Measurements from ENCODE around the gene CCT5. TPM values are rescaled to one million over a fixed set of nuclear protein-coding genes. Genes with fewer than 3 reads are reported as not detected.
A peak's percentile ranks its signal among the peaks of the same experiment; 100 is the strongest.

Gene CCT5
- total and polyA plus RNA-seq, 10 of the 15 experiments (the other 5 are each of a cell fraction or from before 2014, with no cell fraction given) = 376 to 637 (median 543) TPM

- ChIA-PET SMC1A (ENCODE audit: uncharacterized antibody, unreplicated experiment) (interaction anchor here (1.1 kb wide), 1 partner anchor 111 kb away, joined by 4 read pairs; no protein-coding TSS in a partner anchor), RAD21 (ENCODE audit: unreplicated experiment) (no interaction called here), POLR2A (no interaction called here), CTCF (interaction anchor here (0.6 to 1.5 kb wide), 2 partner anchors 111 to 371 kb away, joined by 3 to 5 read pairs; no protein-coding TSS in a partner anchor)
- Histone ChIP-seq H3K27ac (ENCODE audit: control insufficient read depth, insufficient read depth) (no peak overlapping the region), H3K79me2 (ENCODE audit: control insufficient read depth, insufficient read depth, low read length) (peaks cover 74% of the 10 kb centered on the region), H3K9me3 (replicated peaks; ENCODE audit: control insufficient read depth, insufficient read depth, low read length) (no peaks in the 10 kb centered on the region), H3K27me3 (replicated peaks in 1 of 2; ENCODE audit: control insufficient read depth in 2 of 2, insufficient read depth in 2 of 2, low read length in 1 of 2) (no peaks in the 10 kb centered on the region), H3K4me1 (ENCODE audit: control insufficient read depth, insufficient read depth, low read length) (peaks cover 6% of the 10 kb centered on the region; the same call in 1 of the 2 replicates), H3K9ac (ENCODE audit: control insufficient read depth, insufficient read depth, low read length) (no peak overlapping the region), H3K4me3 (peak overlapping the region; percentile 41; the same call in 1 of the 2 replicates), H4K20me1 (ENCODE audit: control insufficient read depth, insufficient read depth) (peaks cover 9% of the 10 kb centered on the region), H3K4me2 (ENCODE audit: control insufficient read depth, insufficient read depth) (peak overlapping the region; percentile 66), H2AFZ (ENCODE audit: control insufficient read depth, low read depth, low read length) (no peak overlapping the region), H3K36me3 (ENCODE audit: control insufficient read depth in 2 of 2, insufficient read depth in 2 of 2, low read length in 1 of 2) (peaks cover 12 to 38% of the 10 kb centered on the region in 2 experiments)
- BruUV-seq (replicated peaks) = no TSS peak
- FAIRE-seq (no peak), ATAC-seq (no peak), DNase-seq (ENCODE audit: low read depth, low spot score) (no peak)
- in situ Hi-C loops (cut with MboI) = no loop called here
- 94% methylated on average over 3 of the region's 3 CpGs for WGBS (ENCODE audit: insufficient coverage, insufficient replicate concordance, low lambda C conversion rate, missing lambda C conversion rate)
- intact Hi-C loops (cut with micrococcal nuclease; ENCODE audit: unreplicated experiment) = loop anchor here (5.0 kb wide), 1 partner anchor 509 kb away; the partner anchor contains the start of gene DAP
- no peak for TF ChIP-seq HSF1 (IDR thresholded peaks at IDR 0.05; ENCODE audit: low read depth, low read length)
- no peak for TF ChIP-seq EED (IDR thresholded peaks at IDR 0.05; ENCODE audit: low read depth)
- TF ChIP-seq SPI1 (IDR thresholded peaks at IDR 0.05; ENCODE audit: borderline replicate concordance, insufficient read depth, low read depth, low read length) = no peak
- TF ChIP-seq JUND (IDR thresholded peaks at IDR 0.05; ENCODE audit: low read depth, low read length) = no peak
- no peak for TF ChIP-seq RUNX3 (IDR thresholded peaks at IDR 0.05; ENCODE audit: low read length)
- no peak for TF ChIP-seq CHD2 (IDR thresholded peaks at IDR 0.05; ENCODE audit: borderline replicate concordance, low read depth, low read length)
- TF ChIP-seq PBX3 (IDR thresholded peaks at IDR 0.05; ENCODE audit: insufficient replicate concordance, low read depth, low read length) = no peak
- TF ChIP-seq ETV6 (conservative IDR thresholded peaks at IDR 0.05 in 1 of 2, IDR thresholded peaks at IDR 0.05 in 1 of 2; ENCODE audit: borderline replicate concordance in 1 of 2, low read depth in 1 of 2) = no peak
- TF ChIP-seq PAX5 (IDR thresholded peaks at IDR 0.05; ENCODE audit: borderline replicate concordance, low read depth, low read length) = no peak
- TF ChIP-seq BMI1 (IDR thresholded peaks at IDR 0.05; ENCODE audit: borderline replicate concordance) = no peak
- TF ChIP-seq MLLT1 (IDR thresholded peaks at IDR 0.05) = no peak
Measured at GRCh38 chr5:10253390-10253789, 3.3 kb downstream of the CCT5 start.

All from GM12878 (cell line).